ENCODE measurements around the gene PLA2G15. TPM values are rescaled to one million over a fixed set of nuclear protein-coding genes. Genes with fewer than 3 reads are reported as not detected.

Gene PLA2G15
- total RNA-seq, 1 donor from 2014 or later: 21.9 TPM

DNA sequence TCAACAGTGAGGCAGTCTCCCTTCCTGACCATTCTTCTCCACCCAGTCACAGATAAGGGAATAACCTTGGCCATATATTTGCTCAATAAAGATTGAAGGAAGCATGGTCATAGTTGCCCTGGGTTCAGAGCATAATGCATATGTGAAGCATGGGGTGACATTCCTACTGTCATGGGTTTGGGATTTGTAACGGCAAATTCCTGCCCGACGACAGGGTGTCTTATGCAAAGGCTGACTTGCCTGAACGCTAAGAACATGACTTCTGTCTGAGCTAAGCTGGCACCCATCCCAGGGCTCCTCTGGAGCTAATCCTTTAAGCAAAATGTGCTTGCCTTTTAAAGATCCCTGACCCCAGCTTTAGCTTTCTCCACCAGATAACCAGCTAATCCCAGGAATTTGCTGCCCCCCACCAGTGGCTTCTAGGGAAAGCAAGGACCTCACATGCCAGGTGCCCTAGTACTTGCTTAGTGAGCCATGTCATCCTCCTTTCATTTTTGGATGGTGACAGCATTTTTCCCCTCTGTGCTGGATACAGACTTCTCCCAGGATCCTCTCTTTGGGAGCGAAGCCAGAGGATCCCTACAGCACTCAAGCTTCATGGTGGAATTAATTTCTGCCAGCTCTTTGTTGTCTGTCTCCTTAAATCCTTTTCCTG is 53.9 kb downstream of the PLA2G15 start:
- intact Hi-C loops (cut with DNase I): no loop called here
- TF ChIP-seq, protein P1, sequence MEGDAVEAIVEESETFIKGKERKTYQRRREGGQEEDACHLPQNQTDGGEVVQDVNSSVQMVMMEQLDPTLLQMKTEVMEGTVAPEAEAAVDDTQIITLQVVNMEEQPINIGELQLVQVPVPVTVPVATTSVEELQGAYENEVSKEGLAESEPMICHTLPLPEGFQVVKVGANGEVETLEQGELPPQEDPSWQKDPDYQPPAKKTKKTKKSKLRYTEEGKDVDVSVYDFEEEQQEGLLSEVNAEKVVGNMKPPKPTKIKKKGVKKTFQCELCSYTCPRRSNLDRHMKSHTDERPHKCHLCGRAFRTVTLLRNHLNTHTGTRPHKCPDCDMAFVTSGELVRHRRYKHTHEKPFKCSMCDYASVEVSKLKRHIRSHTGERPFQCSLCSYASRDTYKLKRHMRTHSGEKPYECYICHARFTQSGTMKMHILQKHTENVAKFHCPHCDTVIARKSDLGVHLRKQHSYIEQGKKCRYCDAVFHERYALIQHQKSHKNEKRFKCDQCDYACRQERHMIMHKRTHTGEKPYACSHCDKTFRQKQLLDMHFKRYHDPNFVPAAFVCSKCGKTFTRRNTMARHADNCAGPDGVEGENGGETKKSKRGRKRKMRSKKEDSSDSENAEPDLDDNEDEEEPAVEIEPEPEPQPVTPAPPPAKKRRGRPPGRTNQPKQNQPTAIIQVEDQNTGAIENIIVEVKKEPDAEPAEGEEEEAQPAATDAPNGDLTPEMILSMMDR (IDR thresholded peaks at IDR 0.05): no peak
- H3K4me3 ChIP-seq: no peak overlapping the region
- peak overlapping the region in 1 of 2 donors; percentile 34 for H3K27ac ChIP-seq
- H3K9me3 ChIP-seq: no peaks in the 10 kb centered on the region
- peaks cover 80 to 97% of the 10 kb centered on the region in 2 donors for H3K36me3 ChIP-seq
- H3K4me1 ChIP-seq: no peaks in the 10 kb centered on the region
- no peak for DNase-seq (ENCODE audit: low spot score in 2 of 2)
- H3K27me3 ChIP-seq: no peaks in the 10 kb centered on the region

DNA sequence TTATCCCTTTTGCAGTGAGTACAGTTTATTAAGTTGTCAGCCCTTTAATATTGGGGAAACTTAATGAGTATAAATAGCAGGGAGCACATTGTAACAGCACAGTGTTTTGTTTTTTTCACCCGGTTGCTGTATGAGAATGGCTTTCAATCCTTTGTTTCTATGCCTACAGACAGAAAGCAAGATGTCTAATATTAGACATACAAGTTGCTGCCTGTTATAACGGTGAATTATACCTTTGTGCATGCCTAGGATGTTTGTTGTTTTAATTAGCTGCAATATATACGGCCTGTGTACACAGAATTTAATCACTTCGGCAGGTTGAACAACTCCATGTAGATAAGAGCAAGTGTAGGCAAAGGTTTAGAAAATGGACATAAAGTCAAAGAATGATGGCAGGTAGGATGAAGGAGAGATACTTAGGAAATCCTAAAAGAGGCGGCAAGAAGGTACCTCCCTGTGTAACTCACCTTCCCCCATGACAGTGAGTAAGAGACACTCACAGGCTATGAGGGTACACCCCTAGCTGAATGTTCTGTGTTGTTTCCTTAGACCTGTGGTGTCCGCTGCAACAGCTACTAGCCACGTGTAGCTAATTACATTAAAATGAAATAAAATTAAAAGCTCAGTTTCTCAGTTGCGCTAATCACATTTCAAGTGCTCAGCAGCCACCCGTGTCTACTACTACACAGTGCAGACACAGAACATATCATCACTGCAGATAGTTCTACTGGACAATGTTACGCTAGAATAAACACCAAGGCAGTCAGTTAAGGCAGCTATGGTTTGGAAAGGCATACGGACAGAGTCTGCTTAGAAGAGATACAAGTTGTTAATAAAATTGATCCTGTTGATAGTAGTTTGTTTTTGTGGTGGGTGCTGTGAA is 54.6 kb downstream of the PLA2G15 start:
- peaks cover 79 to 95% of the 10 kb centered on the region in 2 donors for H3K36me3 ChIP-seq
- no peaks in the 10 kb centered on the region for H3K9me3 ChIP-seq
- intact Hi-C loops (cut with DNase I): no loop called here
- DNase-seq (ENCODE audit: low spot score in 2 of 2): no peak
- H3K27me3 ChIP-seq: no peaks in the 10 kb centered on the region
- TF ChIP-seq, protein P1 (IDR thresholded peaks at IDR 0.05): no peak
- H3K27ac ChIP-seq: no peak overlapping the region
- no peak overlapping the region for H3K4me3 ChIP-seq
- H3K4me1 ChIP-seq: no peaks in the 10 kb centered on the region

DNA sequence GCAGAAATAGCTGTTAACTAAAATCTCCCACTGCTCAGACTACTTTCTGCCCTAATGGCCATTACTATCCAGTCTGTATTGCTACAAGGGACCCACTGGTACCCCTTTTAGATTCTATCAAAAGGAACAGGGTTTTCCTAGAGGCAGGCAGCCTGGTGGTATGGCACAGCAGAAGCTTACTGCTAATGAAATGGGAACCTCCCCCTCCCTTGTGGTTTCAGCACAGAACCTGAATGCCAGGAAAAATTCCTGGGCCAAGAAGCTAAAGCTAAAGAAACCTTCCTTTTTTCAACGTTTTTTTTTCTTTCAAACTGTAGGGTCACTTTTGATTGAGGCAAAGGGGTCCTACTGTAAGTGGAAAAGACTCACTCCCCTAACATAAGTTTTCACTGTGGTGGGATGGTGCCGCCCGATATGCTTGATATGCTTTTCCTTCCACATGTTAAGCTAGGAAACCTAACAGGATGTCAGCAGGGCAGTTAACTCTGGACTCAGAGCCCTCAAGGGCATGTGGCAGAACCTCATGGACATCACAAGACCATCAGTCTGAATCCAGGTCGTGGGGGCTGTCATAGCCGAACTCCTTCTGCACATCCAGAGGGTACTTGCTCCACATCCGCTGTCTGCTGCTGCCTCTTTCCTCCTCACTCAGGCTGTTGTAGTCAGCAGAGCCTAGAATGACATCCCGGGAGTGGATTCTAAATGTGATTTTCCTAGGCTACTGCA is 55.7 kb downstream of the PLA2G15 start:
- Histone ChIP-seq H3K27me3 (no peaks in the 10 kb centered on the region), H3K4me3 (no peak overlapping the region), H3K27ac (no peak overlapping the region), H3K4me1 (no peaks in the 10 kb centered on the region), H3K9me3 (no peaks in the 10 kb centered on the region), H3K36me3 (peaks cover 78 to 94% of the 10 kb centered on the region in 2 donors)
- intact Hi-C loops (cut with DNase I): no loop called here
- no peak for DNase-seq (ENCODE audit: low spot score in 2 of 2)
- TF ChIP-seq, protein P1 (IDR thresholded peaks at IDR 0.05): no peak

DNA sequence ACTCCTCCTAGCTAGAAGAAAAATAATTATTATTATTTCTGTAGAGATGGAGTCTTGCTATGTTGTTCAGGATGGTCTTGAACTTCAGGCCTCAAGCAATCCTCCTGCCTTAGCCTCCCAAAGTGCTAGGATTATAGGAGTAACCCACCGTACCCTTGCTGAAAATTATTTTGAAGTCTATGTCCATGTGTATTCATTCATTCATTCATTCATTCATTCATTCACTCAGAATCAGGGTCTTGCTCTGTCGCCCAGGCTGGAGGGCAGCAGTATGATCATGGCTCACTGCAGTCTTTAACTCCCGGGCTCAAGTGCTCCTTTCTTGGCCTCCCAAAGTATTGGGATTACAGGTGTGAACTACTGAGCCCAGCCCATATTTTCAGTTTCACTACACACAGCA is 61.5 kb downstream of the PLA2G15 start:
- Histone ChIP-seq H3K9me3 (no peaks in the 10 kb centered on the region), H3K27me3 (no peaks in the 10 kb centered on the region), H3K36me3 (peaks cover 47 to 63% of the 10 kb centered on the region in 2 donors), H3K27ac (no peak overlapping the region), H3K4me1 (peaks cover 7 to 11% of the 10 kb centered on the region in 2 donors), H3K4me3 (no peak overlapping the region)
- intact Hi-C loops (cut with DNase I): no loop called here
- TF ChIP-seq, protein P1 (IDR thresholded peaks at IDR 0.05): no peak
- no peak for DNase-seq (ENCODE audit: low spot score in 2 of 2)

DNA sequence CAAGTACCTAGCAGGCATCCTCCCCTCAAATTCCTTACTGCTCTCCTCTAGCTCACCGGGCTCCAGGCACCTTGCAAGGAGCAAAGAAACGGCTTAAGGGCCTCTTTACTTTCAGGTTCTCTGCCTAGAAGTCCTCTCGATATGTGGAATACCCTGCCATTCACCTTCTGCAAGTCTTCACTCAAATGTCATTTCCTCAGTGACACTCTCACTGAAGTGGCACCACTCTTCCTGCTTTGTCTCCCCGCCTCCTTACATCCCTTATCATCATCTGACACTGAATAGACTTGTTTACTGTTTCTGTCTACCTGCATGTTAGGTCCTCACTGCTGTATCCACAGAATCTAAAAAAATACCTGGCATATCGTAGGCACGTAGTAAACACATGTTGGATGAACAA is 64.6 kb downstream of the PLA2G15 start:
- no peak for DNase-seq (ENCODE audit: low spot score in 2 of 2)
- Histone ChIP-seq H3K4me3 (peak overlapping the region; percentile 87 to 88), H3K27ac (peak overlapping the region in 1 of 2 donors; percentile 68), H3K27me3 (no peaks in the 10 kb centered on the region), H3K9me3 (no peaks in the 10 kb centered on the region), H3K36me3 (peaks cover 20 to 33% of the 10 kb centered on the region in 2 donors), H3K4me1 (peaks cover 7 to 17% of the 10 kb centered on the region in 2 donors)
- TF ChIP-seq, protein P1 (IDR thresholded peaks at IDR 0.05): no peak
- intact Hi-C loops (cut with DNase I): loop anchor here (2.0 kb wide), 1 partner anchor 19 kb away; no protein-coding TSS in a partner anchor

Measured in ascending aorta (tissue), 2 donors.